NOMO-1 treated with dmso at 0.1 percent for 144 hours (cell line): ENCODE data around the gene HOXB5.
A peak's percentile ranks its signal among the peaks of the same experiment; 100 is the strongest.

Experiments used
- DNase-seq: peaks from one replicate; lab custom pipeline; 2025; ENCODE audit not compliant: unreplicated experiment; lab: John Stamatoyannopoulos, UW

HOXB5 gene

GRCh38 chr17:48591255-48592056 lies 2.1 kb downstream of the HOXB5 start:
- no peak for DNase-seq

GRCh38 chr17:48590607-48591161 lies 2.9 kb downstream of the HOXB5 start:
- no peak for DNase-seq

GRCh38 chr17:48589831-48590606 lies 3.6 kb downstream of the HOXB5 start, which contains the start of gene HOXB3:
HOXB3 (minus strand) TSS chr17:48590241; CDS start chr17:48552474, 37,767 bp downstream.
- no peak for DNase-seq

- DNase-seq = no peak
These were observed 4.3 kb downstream of the HOXB5 start for GRCh38 chr17:48589060-48589830.

- DNase-seq = no peak
These were observed 5.1 kb downstream of the HOXB5 start for GRCh38 chr17:48588528-48588927.

GRCh38 chr17:48588074-48588415 lies 5.5 kb downstream of the HOXB5 start:
- DNase-seq = no peak

GRCh38 chr17:48587276-48588073 lies 6.1 kb downstream of the HOXB5 start:
- DNase-seq = no peak

GRCh38 chr17:48586355-48587258 lies 7.0 kb downstream of the HOXB5 start:
- no peak for DNase-seq

- no peak for DNase-seq
These were observed 9.3 kb downstream of the HOXB5 start for GRCh38 chr17:48584223-48584741.

GRCh38 chr17:48583708-48584222 lies 9.8 kb downstream of the HOXB5 start:
- no peak for DNase-seq

GRCh38 chr17:48582750-48583069 lies 10.9 kb downstream of the HOXB5 start:
- no peak for DNase-seq

- no peak for DNase-seq
These were observed 13.6 kb downstream of the HOXB5 start for GRCh38 chr17:48579760-48580554.

GRCh38 chr17:48579471-48579759 lies 14.2 kb downstream of the HOXB5 start:
- no peak for DNase-seq

- no peak for DNase-seq
These were observed 14.7 kb downstream of the HOXB5 start for GRCh38 chr17:48578616-48579470.

- peak; percentile 42 for DNase-seq
These were observed 15.5 kb downstream of the HOXB5 start, which contains the start of gene HOXB4 for GRCh38 chr17:48577946-48578615. HOXB4 (minus strand) TSS chr17:48578350; CDS start chr17:48578319, 31 bp downstream.

GRCh38 chr17:48577330-48577945 lies 16.1 kb downstream of the HOXB5 start:
- no peak for DNase-seq
